ENCODE results near the gene MPO. TPM values are rescaled to one million over a fixed set of nuclear protein-coding genes. Genes with fewer than 3 reads are reported as not detected.

The MPO gene
- 0.38 TPM in 1 of 2 replicates, not detected in the other for total RNA-seq (2014; rRNA removed; shearing (Covaris generic))
- not detected in 2 replicates for polyA plus RNA-seq (2016; fragmentation: Nextera tagmentation; extraction: Ambion mirVana)

- no peaks in the 10 kb centered on the region for H3K9me2 ChIP-seq (ENCODE audit: insufficient read depth)
- H3F3A ChIP-seq (ENCODE audit: insufficient read depth) = no peaks in the 10 kb centered on the region
- no peak within 1 kb of the TSS for H2AFZ ChIP-seq
- WGBS, 2 experiments (ENCODE audit: low coverage in 1 of 2, low lambda C conversion rate in 2 of 2, missing lambda C conversion rate in 2 of 2) = 63 to 75% methylated on average over 5 of the region's 5 CpGs
- no peak for TF ChIP-seq EZH2 (IDR thresholded peaks at IDR 0.05; ENCODE audit: insufficient read depth, poor library complexity, severe bottlenecking)
- no peak for TF ChIP-seq EZH2phosphoT487 (IDR thresholded peaks at IDR 0.05; ENCODE audit: insufficient read depth, low read depth)
- in situ Hi-C loops (cut with MboI) = no loop called here
- 0 out of 2 replicates have a peak, but pooled peaks cover 13% of the 10 kb centered on the region for H3K27me3 ChIP-seq (replicated peaks; ENCODE audit: insufficient read depth)
- H3K9me3 ChIP-seq (ENCODE audit: low read depth) = no peaks in the 10 kb centered on the region
- H3K9ac ChIP-seq = no peak within 1 kb of the TSS
- H3K36me3 ChIP-seq (ENCODE audit: low read depth) = no peaks in the 10 kb centered on the region
- no peak within 1 kb of the TSS for H3K4me3 ChIP-seq
- no peaks in the 10 kb centered on the region for H3K4me1 ChIP-seq (ENCODE audit: insufficient read depth)
- H4K20me1 ChIP-seq (ENCODE audit: insufficient read depth) = no peaks in the 10 kb centered on the region
- H3K4me2 ChIP-seq (ENCODE audit: unreplicated experiment) = no peak within 1 kb of the TSS
- DNase-seq = no peak
- H3K27ac ChIP-seq = no peak within 1 kb of the TSS
- no peaks in the 10 kb centered on the region for H3K79me2 ChIP-seq (ENCODE audit: insufficient read depth)
Measured at GRCh38 chr17:58280480-58281217, at the start of gene MPO. TSS of gene MPO (minus strand) at chr17:58280935. CDS start at chr17:58280758, 177 bp downstream.

- no peak overlapping the region for H3K4me3 ChIP-seq
- no peaks in the 10 kb centered on the region for H3K9me3 ChIP-seq (ENCODE audit: low read depth)
- no peak overlapping the region for H3K9ac ChIP-seq
- no peaks in the 10 kb centered on the region for H3K79me2 ChIP-seq (ENCODE audit: insufficient read depth)
- H3K27ac ChIP-seq = no peak overlapping the region
- in situ Hi-C loops (cut with MboI) = no loop called here
- no peaks in the 10 kb centered on the region; the same call in 1 of the 2 replicates for H3K27me3 ChIP-seq (replicated peaks; ENCODE audit: insufficient read depth)
- H4K20me1 ChIP-seq (ENCODE audit: insufficient read depth) = no peaks in the 10 kb centered on the region
- no peaks in the 10 kb centered on the region for H3K9me2 ChIP-seq (ENCODE audit: insufficient read depth)
- H3K4me1 ChIP-seq (ENCODE audit: insufficient read depth) = no peaks in the 10 kb centered on the region
- no peaks in the 10 kb centered on the region for H3K36me3 ChIP-seq (ENCODE audit: low read depth)
- H3K4me2 ChIP-seq (ENCODE audit: unreplicated experiment) = no peak overlapping the region
- H3F3A ChIP-seq (ENCODE audit: insufficient read depth) = no peaks in the 10 kb centered on the region
- H2AFZ ChIP-seq = no peak overlapping the region
- no peak for DNase-seq
- TF ChIP-seq EZH2phosphoT487 (IDR thresholded peaks at IDR 0.05; ENCODE audit: insufficient read depth, low read depth) (no peak), EZH2 (IDR thresholded peaks at IDR 0.05; ENCODE audit: insufficient read depth, poor library complexity, severe bottlenecking) (no peak)
- 77 to 83% methylated on average over 4 of the region's 4 CpGs for WGBS, 2 experiments (ENCODE audit: low coverage in 1 of 2, low lambda C conversion rate in 2 of 2, missing lambda C conversion rate in 2 of 2)
Measured at GRCh38 chr17:58329810-58330537, 49.2 kb upstream of the MPO start.

GRCh38 chr17:58329035-58329809 lies 48.5 kb upstream of the MPO start:
- Histone ChIP-seq H3K9me3 (ENCODE audit: low read depth) (no peaks in the 10 kb centered on the region), H3K4me1 (ENCODE audit: insufficient read depth) (no peaks in the 10 kb centered on the region), H3K36me3 (ENCODE audit: low read depth) (no peaks in the 10 kb centered on the region), H3K27ac (no peak overlapping the region), H3K79me2 (ENCODE audit: insufficient read depth) (no peaks in the 10 kb centered on the region), H4K20me1 (ENCODE audit: insufficient read depth) (no peaks in the 10 kb centered on the region), H3F3A (ENCODE audit: insufficient read depth) (no peaks in the 10 kb centered on the region), H3K4me3 (no peak overlapping the region), H3K4me2 (ENCODE audit: unreplicated experiment) (no peak overlapping the region), H2AFZ (no peak overlapping the region), H3K9ac (no peak overlapping the region), H3K27me3 (replicated peaks; ENCODE audit: insufficient read depth) (no peaks in the 10 kb centered on the region; the same call in 1 of the 2 replicates), H3K9me2 (ENCODE audit: insufficient read depth) (no peaks in the 10 kb centered on the region)
- in situ Hi-C loops (cut with MboI) = no loop called here
- no peak for DNase-seq
- TF ChIP-seq EZH2 (IDR thresholded peaks at IDR 0.05; ENCODE audit: insufficient read depth, poor library complexity, severe bottlenecking) (no peak), EZH2phosphoT487 (IDR thresholded peaks at IDR 0.05; ENCODE audit: insufficient read depth, low read depth) (no peak)
- 40 to 49% methylated on average over 16 of the region's 16 CpGs for WGBS, 2 experiments (ENCODE audit: low coverage in 1 of 2, low lambda C conversion rate in 2 of 2, missing lambda C conversion rate in 2 of 2)

Measured in GM23248 (cell line).